HCT116 (cell line): ENCODE results near the gene CCDC182. TPM values are rescaled to one million over a fixed set of nuclear protein-coding genes. Genes with fewer than 3 reads are reported as not detected.

Experiments used
- ATAC-seq: fragments of 200-7000 bp; cut with Tn5 transposase; 2 replicates; pipeline ENCODE4 v1.9.1; 2020; ENCODE audit warnings: mild to moderate bottlenecking, moderate library complexity
- BruUV-seq: library from RNA; stranded (reverse); fragments of 400-500 nt; replicated peaks from 2 replicates; lab custom pipeline; 2021; lab: Mats Ljungman, UMichigan
- CTCF ChIA-PET: fragments of 300-600 bp; sonication (Branson Sonifier 250); formaldehyde crosslinking; loops from one replicate; lab custom pipeline; 2021; ENCODE audit warnings: antibody characterized with exemption; lab: Charles Lee
- POLR2A ChIA-PET: fragments of 300-600, 350-600 bp; sonication (Branson Sonifier 250); formaldehyde crosslinking; loops from one replicate; lab custom pipeline; 2021; ENCODE audit warnings: antibody characterized with exemption; lab: Charles Lee
- RAD21 ChIA-PET, 2 experiments: fragments of 300-600 bp; sonication (Branson Sonifier 250); formaldehyde crosslinking; loops; one replicate each; lab custom pipeline; 2023; ENCODE audit warnings: low total read pairs in 2 of 2; ENCODE audit not compliant: uncharacterized antibody in 2 of 2, unreplicated experiment in 2 of 2, low non-redundant PET in 1 of 2; lab: Charles Lee
- DNase-seq: peaks from one replicate; pipeline ENCODE4 v3.0.0-alpha.2; 2010; ENCODE audit warnings: low read depth, low spot score
- H2AFZ ChIP-seq: fragments of 200-600 bp; shearing (Covaris generic), sonication (generic); 2 replicates; pipeline ENCODE4 v1.6.1; 2017; ENCODE audit warnings: low read depth, mixed run types, mixed read lengths, antibody characterized with exemption, low read length; ENCODE audit not compliant: poor library complexity, severe bottlenecking
- H3K27ac ChIP-seq: 2 replicates; pipeline ENCODE4 v1.5.1; 2012; ENCODE audit warnings: low read depth, low read length
- H3K27me3 ChIP-seq: fragments of 200-600 bp; sonication (generic); 2 replicates; pipeline ENCODE4 v1.6.1; 2016; ENCODE audit warnings: mixed run types, low read length, mixed read lengths; ENCODE audit not compliant: insufficient read depth
- H3K36me3 ChIP-seq, 2 experiments: fragments of 200-500 bp in 1 of 2; fragments of 200-600 bp in 1 of 2; sonication (Bioruptor generic) in 1 of 2; sonication (generic) in 1 of 2; 2 replicates each; pipeline versions ENCODE4 v1.5.1 to v1.6.1; 2014 to 2016; ENCODE audit warnings: low read length in 2 of 2, inconsistent platforms in 1 of 2, mixed read lengths in 1 of 2, mixed run types in 1 of 2; ENCODE audit not compliant: insufficient read depth in 2 of 2, control insufficient read depth in 1 of 2
- H3K4me1 ChIP-seq, 2 experiments: fragments of 200-600 bp in 1 of 2; sonication (generic) in 1 of 2; 2 replicates each; pipeline versions ENCODE4 v1.5.1 to v1.6.1; 2012 to 2017; ENCODE audit warnings: low read length in 2 of 2, inconsistent platforms in 1 of 2, mild to moderate bottlenecking in 1 of 2, mixed read lengths in 1 of 2, mixed run types in 1 of 2, moderate library complexity in 1 of 2; ENCODE audit not compliant: insufficient read depth in 2 of 2, control insufficient read depth in 1 of 2
- H3K4me2 ChIP-seq: fragments of 200-600 bp; sonication (generic); 2 replicates; pipeline ENCODE4 v1.6.1; 2017; ENCODE audit warnings: mixed run types, low read length, mixed read lengths
- H3K4me3 ChIP-seq, 2 experiments: fragments of 200-600 bp in 1 of 2; sonication (generic) in 1 of 2; replicated peaks in 1 of 2; 2 replicates each; pipeline ENCODE4 v1.5.1; 2011 to 2016; ENCODE audit warnings: low read length in 2 of 2, control low read depth in 1 of 2, low read depth in 1 of 2, mild to moderate bottlenecking in 1 of 2, mixed read lengths in 1 of 2, mixed run types in 1 of 2
- H3K79me2 ChIP-seq: fragments of 200-600 bp; sonication (generic); 2 replicates; pipeline ENCODE4 v1.6.1; 2017; ENCODE audit warnings: mild to moderate bottlenecking, mixed run types, low read length, moderate library complexity, mixed read lengths; ENCODE audit not compliant: insufficient read depth
- H3K9ac ChIP-seq: fragments of 200-600 bp; sonication (generic); 2 replicates; pipeline ENCODE4 v1.6.1; 2016; ENCODE audit warnings: low read length, mixed read lengths
- H3K9me2 ChIP-seq: fragments of 200-600 bp; sonication (generic), shearing (Covaris generic); 2 replicates; pipeline ENCODE4 v1.6.1; 2017; ENCODE audit warnings: mixed run types, mild to moderate bottlenecking, moderate library complexity; ENCODE audit not compliant: insufficient read depth
- H3K9me3 ChIP-seq, 2 experiments: fragments of 200-500 bp in 1 of 2; fragments of 200-600 bp in 1 of 2; sonication (Bioruptor generic) in 1 of 2; sonication (generic) in 1 of 2; 2 replicates each; pipeline ENCODE4 v1.6.1; 2014 to 2017; ENCODE audit warnings: low read length in 2 of 2, mixed read lengths in 2 of 2, inconsistent platforms in 1 of 2, low read depth in 1 of 2, mild to moderate bottlenecking in 1 of 2, mixed run types in 1 of 2, moderate library complexity in 1 of 2; ENCODE audit not compliant: control insufficient read depth in 1 of 2, insufficient read depth in 1 of 2
- H4K20me1 ChIP-seq: fragments of 200-600 bp; sonication (generic), shearing (Covaris generic); 2 replicates; pipeline ENCODE4 v1.6.1; 2017; ENCODE audit warnings: mixed run types, mild to moderate bottlenecking, moderate library complexity; ENCODE audit not compliant: insufficient read depth
- CEBPB ChIP-seq: IDR thresholded peaks from 2 replicates; pipeline ENCODE4 v1.6.1; 2012; ENCODE audit warnings: low read depth
- CTCF ChIP-seq, 3 experiments: fragments of 200-600 bp in 1 of 3; sonication (generic) in 1 of 3; IDR thresholded peaks in 2 of 3; conservative IDR thresholded peaks in 1 of 3; 2 replicates each; pipeline ENCODE4 v1.5.1; 2012 to 2017; ENCODE audit warnings: low read depth in 2 of 3, low read length in 2 of 3, antibody characterized with exemption in 1 of 3, borderline replicate concordance in 1 of 3, control low read depth in 1 of 3, mild to moderate bottlenecking in 1 of 3, mixed read lengths in 1 of 3, mixed run types in 1 of 3, moderate library complexity in 1 of 3; ENCODE audit not compliant: insufficient read depth in 1 of 3
- EZH2 ChIP-seq: fragments of 200-600 bp; sonication (generic); IDR thresholded peaks from 2 replicates; pipeline ENCODE4 v1.6.1; 2017; ENCODE audit warnings: antibody characterized with exemption, mixed run types
- FOSL1 ChIP-seq: IDR thresholded peaks from 2 replicates; pipeline ENCODE4 v1.6.1; 2012; ENCODE audit warnings: low read depth
- JUND ChIP-seq: IDR thresholded peaks from 2 replicates; pipeline ENCODE4 v1.6.1; 2012
- MAX ChIP-seq: IDR thresholded peaks from 2 replicates; pipeline ENCODE4 v1.6.1; 2012
- POLR2A ChIP-seq: IDR thresholded peaks from 2 replicates; pipeline ENCODE4 v1.7.0; 2011; ENCODE audit warnings: borderline replicate concordance; ENCODE audit not compliant: insufficient read depth, insufficient read length; ENCODE audit errors: extremely low read depth
- POLR2AphosphoS5 ChIP-seq: IDR thresholded peaks from 2 replicates; pipeline ENCODE4 v1.6.1; 2011; ENCODE audit warnings: mild to moderate bottlenecking, low read depth, low read length, moderate library complexity
- RAD21 ChIP-seq: IDR thresholded peaks from 2 replicates; pipeline ENCODE4 v1.6.1; 2012; ENCODE audit warnings: low read depth, mild to moderate bottlenecking
- REST ChIP-seq: IDR thresholded peaks from 2 replicates; pipeline ENCODE4 v1.6.1; 2012; ENCODE audit warnings: low read depth
- SIN3A ChIP-seq: IDR thresholded peaks from 2 replicates; pipeline ENCODE4 v1.6.1; 2012; ENCODE audit warnings: low read depth
- SP1 ChIP-seq: IDR thresholded peaks from 2 replicates; pipeline ENCODE4 v1.6.1; 2012; ENCODE audit warnings: low read depth
- SRF ChIP-seq: IDR thresholded peaks from 2 replicates; pipeline ENCODE4 v1.6.1; 2012; ENCODE audit warnings: low read depth
- ZBTB33 ChIP-seq: IDR thresholded peaks from 2 replicates; pipeline ENCODE4 v1.6.1; 2011; ENCODE audit warnings: mild to moderate bottlenecking, low read length, moderate library complexity; ENCODE audit not compliant: insufficient replicate concordance; ENCODE audit errors: extremely low read depth
- ZFX ChIP-seq: fragments of 450-650 bp; IDR thresholded peaks from 2 replicates; pipeline ENCODE4 v1.6.1; 2017
- ZNF274 ChIP-seq: fragments of 200-500 bp; sonication (Bioruptor generic); IDR thresholded peaks from 2 replicates; pipeline ENCODE4 v1.6.1; 2014; ENCODE audit warnings: mild to moderate bottlenecking, low read depth, low read length, inconsistent platforms
- intact Hi-C: fragments of 100-400 bp; cut with micrococcal nuclease; formaldehyde crosslinking; loops from 2 replicates; pipeline ENCODE4 v1.10.0; 2022
- total RNA-seq: library from RNA; stranded (reverse); gene quantifications from one replicate; pipeline ENCODE4 v1.2.1, GENCODE V29; 2021; ENCODE audit not compliant: unreplicated experiment
- TF ChIP-seq, protein P1 (sequence below): IDR thresholded peaks from 2 replicates; pipeline ENCODE4 v1.6.1; 2012

CCDC182 gene
- total RNA-seq, 1 experiment from 2014 or later: not detected

DNA sequence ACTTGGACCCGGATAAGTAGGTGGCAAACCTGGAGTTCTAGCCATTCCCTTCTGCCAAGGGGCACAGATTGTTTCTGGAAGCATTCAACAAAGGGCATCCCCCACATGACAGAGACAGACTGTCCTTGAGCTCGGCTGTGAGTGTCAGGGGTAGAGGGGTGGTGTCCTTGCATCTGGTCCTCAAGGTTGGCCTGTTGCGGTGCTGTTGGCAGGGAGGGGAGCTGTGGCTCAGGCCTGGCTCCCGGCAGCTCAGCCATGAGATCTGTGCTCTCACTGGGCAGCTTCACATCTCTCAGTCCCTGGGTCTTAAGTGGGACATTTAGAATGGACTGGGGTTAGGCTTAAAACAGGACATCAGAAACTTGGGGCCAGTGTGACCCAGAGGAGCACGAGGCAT is 20.4 kb downstream of the CCDC182 start:
- RAD21 ChIA-PET: no interaction called here
- peaks cover 11% of the 10 kb centered on the region; the same call in 1 of the 2 replicates for H3K27me3 ChIP-seq
- H3K9ac ChIP-seq: no peak overlapping the region
- no peak for DNase-seq
- H3K79me2 ChIP-seq: no peaks in the 10 kb centered on the region
- no peak overlapping the region for H3K4me3 ChIP-seq
- no TSS peak for BruUV-seq
- POLR2A ChIA-PET: no interaction called here
- TF ChIP-seq ZNF274 (no peak), CTCF (IDR thresholded peaks at IDR 0.05 in 2 of 3, conservative IDR thresholded peaks at IDR 0.05 in 1 of 3; ENCODE audit: borderline replicate concordance in 1 of 3, insufficient read depth in 1 of 3, low read depth in 2 of 3, low read length in 2 of 3) (no peak), POLR2AphosphoS5 (no peak), EZH2 (no peak), SRF (no peak), CEBPB (no peak), FOSL1 (no peak), POLR2A (no peak), SP1 (no peak), REST (no peak), ZFX (no peak), RAD21 (no peak), SIN3A (no peak), JUND (no peak), ZBTB33 (no peak), MAX (no peak)
- TF ChIP-seq, protein P1, sequence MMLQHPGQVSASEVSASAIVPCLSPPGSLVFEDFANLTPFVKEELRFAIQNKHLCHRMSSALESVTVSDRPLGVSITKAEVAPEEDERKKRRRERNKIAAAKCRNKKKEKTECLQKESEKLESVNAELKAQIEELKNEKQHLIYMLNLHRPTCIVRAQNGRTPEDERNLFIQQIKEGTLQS: no peak
- H3K27ac ChIP-seq: no peak overlapping the region
- intact Hi-C loops: no loop called here
- H3K4me1 ChIP-seq: no peaks in the 10 kb centered on the region
- CTCF ChIA-PET: no interaction called here
- no peak overlapping the region for H2AFZ ChIP-seq
- no peaks in the 10 kb centered on the region for H3K9me2 ChIP-seq
- ATAC-seq: no peak
- no peaks in the 10 kb centered on the region for H3K36me3 ChIP-seq
- H3K4me2 ChIP-seq: no peak overlapping the region
- no peaks in the 10 kb centered on the region for H4K20me1 ChIP-seq
- H3K9me3 ChIP-seq: no peaks in the 10 kb centered on the region
